Epidermal melanocyte (primary cell): ENCODE results near the gene PDIA5.

Source experiments
- DNase-seq: peaks from one replicate; pipeline ENCODE4 v3.0.0; 2011; ENCODE audit warnings: low spot score; ENCODE audit not compliant: insufficient read length

The PDIA5 gene

DNA sequence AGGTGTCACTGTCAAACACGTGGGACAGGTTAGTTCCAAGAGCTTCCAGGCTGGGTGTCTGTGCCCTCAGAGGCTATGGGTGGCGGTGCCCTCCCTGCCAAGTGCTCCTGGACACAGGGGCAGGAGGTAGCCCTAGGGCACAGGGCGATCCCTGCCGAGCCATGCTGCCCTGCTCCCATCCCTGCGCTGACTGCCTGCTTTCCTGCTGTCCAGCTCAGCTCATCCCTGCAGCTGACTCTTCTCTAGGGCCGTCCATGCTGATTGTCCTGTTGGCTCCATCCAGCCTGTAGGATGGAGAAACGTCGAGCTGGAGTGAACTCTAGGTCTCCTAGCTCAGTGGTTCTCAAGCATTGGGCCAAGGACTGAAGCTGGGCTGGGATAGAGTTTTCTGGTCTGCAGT, 3.7 kb downstream of the PDIA5 start:
- DNase-seq = no peak

DNA sequence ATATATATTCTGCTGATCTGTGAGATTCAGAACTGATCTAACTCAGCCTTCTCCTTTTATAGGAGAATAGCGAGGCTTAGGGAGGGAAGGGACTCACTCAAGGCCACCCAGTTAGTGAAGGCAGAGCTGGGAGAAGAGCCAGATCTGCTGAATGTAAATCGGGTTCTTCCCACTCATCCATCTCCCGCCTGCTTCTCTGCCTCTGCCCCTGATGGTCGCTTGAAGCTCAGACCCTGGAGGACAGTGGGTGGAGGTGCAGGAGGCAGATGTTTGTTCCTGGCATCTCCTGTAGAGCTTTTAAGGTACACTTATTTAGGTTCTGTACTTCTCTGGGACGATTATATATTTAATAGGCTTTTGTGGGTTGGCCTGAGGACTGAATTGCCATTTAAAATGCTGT, 4.3 kb downstream of the PDIA5 start:
- DNase-seq = no peak

DNA sequence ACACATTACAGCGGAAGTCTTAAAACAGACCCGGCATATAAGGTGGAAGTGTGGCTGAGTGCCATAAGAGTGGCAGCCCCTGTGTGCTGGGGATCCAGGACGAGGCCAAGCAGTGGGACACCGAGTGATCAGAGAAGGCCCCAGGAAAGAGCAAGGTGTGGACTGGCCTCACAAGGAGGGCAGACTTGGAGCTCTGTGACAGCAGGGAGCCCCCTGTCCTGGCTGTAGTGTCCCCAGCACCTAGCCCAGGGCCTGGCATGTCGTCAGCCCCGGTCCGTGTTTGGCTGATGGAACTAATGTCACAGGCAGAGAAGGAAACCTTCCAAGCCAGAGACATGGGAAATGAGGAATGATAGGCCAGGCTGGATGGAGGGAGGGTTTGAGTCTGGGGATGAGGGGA, 4.8 kb downstream of the PDIA5 start:
- no peak for DNase-seq

DNA sequence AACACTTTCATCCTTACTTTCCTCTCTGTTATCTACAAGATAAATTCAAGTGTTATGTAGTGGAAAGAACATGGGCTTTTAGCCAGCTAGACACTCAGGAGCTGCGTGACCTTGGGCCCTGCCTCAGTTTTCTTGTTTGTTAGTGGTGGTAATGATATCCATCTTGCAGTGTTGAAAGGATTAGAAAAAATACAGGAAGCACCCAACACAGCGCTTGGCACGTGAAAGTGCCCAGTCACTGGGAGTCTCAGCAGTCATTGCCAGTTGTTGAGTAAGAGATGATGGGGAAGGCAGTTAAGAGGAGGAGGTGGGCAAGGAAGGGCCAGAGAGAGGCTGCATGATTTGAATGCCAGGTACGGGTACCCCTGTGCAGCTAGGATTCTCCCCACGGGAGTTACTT, 5.3 kb downstream of the PDIA5 start:
- DNase-seq = no peak

DNA sequence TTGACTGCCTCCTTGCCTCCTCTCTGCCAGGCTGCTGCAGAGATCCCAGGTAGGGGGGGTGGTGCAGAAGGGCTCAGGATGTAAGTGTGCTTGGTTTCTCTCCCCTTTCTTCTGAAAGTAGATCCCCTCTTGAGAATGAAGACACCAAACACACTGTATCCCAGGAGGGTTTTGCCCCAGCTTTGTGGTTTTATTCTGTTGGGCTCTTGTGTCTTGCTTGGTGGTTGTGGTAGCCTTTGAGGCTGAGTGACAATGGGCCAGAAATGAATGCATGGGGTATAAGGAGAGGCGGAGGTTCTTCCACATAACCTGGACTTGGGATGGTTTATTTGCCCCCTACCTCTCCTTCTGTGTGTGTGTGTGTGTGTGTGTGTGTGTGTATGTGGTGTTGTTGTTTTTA, 5.7 kb downstream of the PDIA5 start:
- DNase-seq = no peak

DNA sequence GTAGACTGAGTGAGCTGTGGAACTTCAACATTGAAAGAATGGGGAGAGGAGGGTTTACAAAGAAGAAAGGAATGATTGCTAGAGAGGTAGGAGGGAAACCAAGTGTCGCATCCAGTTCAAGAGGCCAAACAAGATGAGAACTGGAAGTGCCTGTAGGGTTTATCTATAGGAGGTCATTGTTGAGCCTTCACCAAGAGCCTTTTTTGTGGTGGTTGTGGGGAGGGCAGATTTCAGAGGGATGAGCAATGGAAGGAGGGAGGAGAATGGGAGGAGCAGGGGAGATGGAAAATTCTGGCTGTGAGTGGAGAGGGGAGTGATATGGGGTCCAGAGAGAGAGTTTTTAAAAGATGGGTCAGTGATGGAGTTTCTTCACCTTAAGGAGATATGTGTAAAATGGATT, 8.5 kb downstream of the PDIA5 start:
- no peak for DNase-seq

DNA sequence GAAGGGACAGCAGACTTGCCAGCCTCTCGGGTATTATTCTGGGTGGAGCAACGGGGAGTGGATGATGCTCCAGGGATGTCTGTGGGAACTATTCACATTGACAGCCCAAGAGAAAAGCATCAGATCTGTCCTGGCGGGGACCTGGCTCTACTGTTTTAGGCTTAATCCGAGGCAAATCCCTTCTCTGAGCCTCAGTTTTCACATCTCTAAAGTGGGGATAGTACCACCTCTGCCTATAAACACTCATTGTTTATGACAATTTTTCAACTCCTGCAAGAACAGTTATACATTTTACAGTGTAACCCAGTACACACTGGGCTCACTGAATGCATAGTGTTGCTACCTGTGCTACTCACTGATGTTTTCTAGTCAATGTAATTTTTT, 9.3 kb downstream of the PDIA5 start:
- no peak for DNase-seq

DNA sequence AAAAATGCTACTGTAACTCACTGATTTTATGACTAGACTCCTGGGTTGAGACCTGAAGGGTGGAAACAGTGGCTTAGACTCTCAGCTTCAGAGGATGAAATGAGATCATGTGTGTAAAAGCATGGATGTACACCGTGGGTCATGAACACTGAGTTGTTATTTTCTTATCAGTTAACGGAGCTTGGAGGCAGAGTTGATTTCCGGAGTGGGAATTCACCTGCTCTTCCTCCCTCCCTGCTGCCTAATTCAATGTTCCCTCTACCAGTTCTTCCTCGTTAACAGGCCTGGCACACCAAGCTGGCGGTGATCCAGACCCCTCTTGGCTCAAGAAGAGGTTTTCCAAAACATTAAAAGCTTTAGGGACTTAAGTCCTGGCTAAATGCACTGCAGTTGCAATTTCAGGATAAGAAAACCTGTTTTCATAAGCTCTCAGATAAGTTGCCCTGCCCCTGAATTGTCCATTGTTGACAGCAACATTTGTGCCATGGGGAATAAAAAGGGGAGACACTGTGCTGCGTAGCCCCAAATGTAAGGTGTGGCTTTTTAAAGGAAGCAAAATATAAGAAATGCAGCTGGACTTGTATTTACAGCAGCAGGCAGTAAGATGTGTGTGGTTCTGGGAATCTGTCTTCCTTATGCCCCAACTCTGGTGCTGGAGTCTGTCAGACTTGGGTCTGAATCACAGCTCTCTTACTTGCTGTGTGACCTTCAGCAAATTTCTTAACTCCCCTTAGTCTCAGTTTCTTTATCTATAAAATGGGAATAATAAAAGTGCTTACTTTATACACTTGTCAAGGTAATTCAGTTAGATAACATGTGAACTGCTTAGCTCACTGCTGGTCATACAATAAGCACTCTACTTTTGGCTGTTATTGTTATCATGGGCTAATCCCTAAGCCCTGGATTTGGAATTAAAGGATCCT, 9.9 kb downstream of the PDIA5 start:
- DNase-seq = no peak

DNA sequence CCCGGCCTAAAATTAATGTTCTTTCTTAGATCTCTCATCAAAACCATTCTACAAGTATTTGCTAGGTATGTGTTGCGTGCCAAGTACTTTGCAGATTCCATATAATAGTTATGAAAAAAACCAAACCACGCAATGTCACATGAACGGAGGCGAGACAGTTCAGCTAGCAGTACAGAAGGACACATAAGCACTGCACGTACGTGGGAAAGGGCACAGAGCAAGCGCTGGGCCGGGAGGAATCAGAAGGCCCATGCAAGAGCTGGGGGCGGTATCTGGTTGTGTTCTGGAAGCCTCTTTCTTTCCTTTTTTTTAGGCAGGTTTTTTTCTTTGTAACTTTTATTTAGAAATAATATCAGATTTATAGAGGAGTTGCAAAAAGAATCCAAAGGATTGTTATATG, 11.3 kb downstream of the PDIA5 start:
- no peak for DNase-seq

DNA sequence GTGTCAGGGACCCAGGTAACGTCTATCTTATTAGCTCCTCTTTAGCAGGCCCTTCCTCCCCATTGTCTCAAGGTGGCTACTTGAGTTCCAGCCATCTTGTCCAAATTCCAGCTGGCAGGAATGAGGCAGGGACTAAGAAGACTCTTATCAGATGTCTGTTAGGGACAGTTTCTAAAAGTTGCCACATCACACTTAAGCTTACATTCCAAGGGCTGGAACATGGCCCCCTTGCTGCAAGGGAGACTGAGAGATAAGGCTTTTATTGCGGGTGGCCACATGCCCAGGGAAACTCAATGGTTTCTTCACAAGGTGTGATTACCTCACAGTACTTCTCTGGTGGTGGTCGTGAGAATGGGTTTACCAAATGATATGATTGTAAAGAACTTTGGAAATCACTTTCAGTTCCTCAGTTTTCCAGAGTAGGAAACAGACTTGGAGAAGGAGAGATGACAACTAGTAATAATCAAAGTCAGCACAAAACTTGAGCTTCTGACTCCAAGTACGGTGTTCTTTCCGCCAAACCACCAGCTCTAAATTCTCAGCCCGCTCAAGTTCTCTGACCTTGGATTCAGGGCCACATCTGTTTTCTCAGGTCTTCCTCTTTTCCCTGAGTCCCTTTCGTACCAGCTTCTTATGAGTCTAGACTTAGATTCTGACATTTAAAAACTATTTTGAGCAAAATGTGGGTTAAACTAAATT, 14.2 kb downstream of the PDIA5 start:
- no peak for DNase-seq

DNA sequence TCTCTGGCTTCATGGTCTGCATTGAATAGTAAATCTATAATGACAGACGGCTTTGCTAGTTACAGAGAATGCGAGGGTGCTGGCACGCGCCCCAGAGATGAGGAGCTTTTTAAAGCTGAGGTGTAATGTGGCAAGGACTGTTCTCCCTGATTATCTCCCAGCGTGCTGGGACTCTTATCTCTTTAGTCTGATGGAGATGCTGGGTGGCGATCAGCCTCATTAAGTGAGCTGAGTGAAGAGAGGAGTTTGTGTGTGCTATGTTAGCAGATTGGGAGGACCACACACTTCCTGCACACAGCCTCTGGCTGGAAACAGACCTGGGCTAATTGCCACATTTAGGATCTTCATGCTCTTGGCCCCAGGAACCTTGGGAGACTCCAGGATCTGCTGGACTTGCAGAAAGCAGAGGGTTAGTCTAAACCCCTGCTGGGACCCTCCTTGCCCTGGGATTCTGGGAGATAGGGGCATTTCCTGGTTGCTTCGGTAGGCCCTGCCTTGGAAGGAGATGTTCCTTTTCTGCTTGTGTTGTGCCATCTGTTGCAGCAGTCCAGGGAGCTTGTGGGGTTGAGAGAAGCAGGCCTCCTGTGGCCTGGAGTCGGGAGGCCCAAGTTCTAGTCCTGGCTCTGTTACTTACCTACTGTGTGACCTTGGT, 15.0 kb downstream of the PDIA5 start:
- no peak for DNase-seq

DNA sequence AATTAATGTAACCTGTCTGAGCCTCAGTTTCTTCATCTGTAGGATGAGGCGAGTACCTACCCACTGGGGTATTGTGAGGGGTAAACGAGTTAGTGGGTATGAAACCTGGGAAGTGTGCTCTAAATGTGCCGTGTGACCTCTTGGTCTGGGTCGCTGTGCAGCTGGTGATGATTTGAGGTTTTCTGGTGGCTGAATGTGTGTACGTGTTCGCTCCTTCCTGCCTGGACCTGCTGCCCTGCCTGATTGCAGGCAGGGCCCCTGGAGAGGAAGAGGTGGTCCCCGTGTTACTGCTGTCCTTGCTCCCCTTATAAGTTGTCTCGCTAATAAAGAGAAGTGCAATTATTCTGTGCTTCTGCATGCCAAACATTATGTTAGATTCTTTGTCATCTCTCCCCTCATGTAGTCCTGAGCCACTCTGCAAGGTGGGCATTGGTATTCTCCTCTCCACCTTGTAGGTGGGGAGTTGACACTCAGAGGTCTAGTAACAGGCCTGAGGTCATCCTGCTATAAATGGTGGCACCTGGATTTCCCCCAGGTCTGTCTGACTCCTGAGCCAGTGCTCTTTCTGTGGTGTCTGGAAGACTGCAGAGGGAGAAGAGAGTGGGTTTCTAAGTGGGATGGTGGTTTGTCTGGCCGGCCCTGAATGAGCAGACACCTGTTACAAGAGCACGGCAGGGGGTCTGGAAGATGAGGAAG, 15.7 kb downstream of the PDIA5 start:
- no peak for DNase-seq

DNA sequence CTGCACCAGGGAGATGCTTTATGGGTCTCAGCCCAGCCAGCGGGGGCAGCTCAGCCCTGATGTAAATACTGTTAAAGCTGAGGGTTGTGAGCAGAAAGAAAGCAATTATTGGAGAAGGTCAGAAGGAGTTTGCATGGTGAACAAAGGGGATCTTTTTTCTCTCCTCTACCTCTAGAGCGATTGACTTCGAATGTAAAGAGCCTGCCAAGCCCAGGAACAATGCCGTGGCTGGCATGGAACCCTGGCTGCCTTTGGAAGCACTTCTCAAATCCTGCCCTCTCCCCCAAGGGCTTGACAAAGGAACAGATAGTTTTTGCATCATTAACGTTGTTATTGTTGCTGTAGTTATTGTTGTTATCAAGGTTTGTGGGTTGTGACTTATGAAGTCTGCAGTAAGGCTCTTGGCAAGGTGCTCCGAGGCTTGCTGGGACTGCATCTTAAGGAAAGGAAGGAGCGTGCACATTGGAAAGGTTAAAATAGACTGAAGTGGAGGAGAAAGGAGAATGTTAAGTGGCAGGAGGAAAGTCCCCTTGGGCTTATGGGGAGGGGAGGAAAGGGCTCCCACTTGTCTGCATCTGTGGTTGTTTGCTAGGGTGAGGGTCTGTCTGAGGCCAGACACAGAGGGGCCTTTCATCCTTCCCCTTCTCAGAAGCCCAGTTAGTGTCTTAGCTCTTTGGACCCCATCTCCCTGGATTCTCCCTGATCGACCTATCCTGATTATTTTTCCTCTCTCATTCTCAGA, 16.7 kb downstream of the PDIA5 start:
- DNase-seq = no peak

DNA sequence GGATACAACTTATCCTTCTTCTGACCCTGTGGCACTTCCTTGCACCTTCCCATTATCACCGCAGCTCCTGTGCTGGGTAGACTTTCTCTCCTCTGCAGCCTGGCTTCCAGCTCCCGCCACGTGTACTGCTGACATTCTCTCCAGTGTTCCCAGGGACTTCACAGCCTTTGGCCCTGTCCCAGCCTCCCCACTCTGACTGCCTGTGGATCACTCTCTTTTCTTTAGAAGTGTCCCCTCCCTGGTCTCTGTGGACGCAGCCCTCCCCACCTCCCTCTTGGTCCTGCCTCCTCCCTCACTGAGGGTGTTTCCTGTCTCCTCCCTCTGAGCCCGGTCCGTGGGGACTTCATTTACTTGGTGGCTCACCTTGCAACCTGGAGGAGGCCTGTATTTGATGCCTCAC, 17.4 kb downstream of the PDIA5 start:
- DNase-seq = no peak

DNA sequence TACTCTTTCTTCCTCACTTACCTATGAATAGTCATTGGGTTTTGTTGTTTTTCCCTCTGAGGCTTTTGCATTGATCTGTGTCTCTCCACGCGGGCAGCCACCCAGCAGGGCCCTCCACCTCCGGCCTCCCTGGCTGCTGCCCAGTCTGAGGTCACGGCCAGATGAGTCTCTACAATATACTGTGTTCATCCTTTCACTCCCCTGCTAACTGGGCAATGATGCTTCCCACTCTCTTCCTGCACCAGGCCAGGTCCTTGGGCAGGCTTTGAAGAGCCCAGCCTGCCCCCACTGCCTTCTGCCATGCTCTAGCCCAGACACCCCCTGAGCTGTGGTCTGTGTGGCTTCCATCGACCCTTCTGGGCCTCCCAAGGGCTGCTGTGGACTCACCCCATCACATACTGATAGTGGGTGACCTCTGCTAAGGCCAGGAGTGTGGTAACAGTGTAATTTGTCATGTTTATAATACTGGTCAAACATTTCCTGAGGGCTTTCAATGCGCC, 18.0 kb downstream of the PDIA5 start:
- DNase-seq = no peak

DNA sequence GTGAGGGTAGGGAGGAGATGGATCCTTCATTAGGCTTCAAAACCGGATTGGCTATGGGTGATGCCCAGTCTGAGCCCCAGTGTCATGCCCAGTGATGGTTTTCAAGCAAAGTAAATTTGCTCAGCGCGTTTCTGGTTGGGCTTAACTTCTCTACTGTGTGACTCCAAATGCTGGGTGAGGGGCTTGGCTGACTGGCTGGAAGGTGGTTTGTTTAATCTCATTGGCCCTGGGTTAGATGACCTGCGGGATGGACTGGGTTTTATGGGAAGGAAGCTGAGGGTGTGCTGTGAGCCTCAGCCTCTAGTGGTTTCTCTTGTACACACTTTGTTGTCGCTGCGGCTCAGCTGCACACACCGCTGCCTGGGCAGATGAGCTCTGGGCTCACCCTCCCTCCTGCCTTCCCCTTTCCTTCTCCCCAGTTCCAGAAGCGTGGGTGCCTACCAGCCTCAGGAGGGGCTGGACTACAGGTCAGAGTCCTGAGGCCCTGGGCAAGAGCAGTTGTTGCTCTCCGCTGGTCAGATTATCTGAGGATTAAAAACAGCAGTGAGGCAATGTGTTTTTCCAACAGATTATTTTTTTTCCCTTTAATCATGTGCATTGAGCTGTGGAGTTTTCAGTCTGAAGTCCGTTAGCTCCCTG, 18.6 kb downstream of the PDIA5 start:
- DNase-seq = no peak

DNA sequence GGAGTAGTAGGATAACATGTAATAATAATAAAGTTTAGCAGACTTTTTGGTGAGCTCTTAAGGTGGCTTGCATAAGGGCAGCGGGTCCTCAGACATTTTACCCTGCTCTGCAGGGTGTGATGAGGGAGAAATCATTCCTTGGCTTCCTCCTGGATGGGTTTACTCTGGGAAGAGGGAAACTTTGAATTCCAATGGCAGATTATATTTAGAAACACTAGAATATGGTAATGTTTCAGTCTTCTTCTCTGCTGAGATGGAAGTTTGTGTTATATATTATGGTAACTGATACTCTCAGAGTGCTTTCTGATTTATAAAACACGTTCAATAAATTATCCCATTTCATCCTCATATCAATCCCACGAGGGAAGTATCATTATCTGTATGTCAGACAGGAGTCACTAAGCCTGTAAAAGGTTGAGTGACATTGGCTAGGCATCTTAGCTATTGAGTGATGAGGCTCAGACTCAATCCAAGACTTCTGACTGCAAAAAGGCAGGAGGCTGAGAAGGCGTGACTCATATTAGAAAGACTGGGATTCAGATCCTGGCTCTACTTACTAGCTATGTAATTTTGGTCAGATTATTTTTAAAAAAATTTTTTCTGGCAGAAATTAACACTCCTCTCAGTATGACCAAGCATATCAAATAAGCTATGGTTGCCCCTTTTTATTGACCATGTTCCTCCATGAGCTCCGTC, 19.3 kb downstream of the PDIA5 start:
- DNase-seq = no peak

DNA sequence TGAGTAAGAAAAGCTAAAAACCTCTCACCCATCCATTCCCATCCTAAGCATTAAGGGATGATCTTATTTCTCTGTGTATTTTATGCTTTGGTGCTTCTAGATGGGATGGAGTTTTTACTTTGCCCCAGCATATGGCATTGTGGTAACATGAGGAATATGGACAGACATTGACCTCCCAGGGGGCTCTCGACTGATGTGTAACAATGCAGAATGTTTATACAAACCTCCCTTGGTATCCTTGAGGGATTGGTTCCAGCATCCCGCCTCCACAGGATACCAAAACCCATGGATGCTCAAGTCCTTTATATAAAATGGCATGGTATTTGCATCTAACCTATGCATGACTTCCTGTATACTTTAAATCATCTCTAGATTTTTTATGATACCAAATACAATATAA, 21.6 kb downstream of the PDIA5 start:
- no peak for DNase-seq

DNA sequence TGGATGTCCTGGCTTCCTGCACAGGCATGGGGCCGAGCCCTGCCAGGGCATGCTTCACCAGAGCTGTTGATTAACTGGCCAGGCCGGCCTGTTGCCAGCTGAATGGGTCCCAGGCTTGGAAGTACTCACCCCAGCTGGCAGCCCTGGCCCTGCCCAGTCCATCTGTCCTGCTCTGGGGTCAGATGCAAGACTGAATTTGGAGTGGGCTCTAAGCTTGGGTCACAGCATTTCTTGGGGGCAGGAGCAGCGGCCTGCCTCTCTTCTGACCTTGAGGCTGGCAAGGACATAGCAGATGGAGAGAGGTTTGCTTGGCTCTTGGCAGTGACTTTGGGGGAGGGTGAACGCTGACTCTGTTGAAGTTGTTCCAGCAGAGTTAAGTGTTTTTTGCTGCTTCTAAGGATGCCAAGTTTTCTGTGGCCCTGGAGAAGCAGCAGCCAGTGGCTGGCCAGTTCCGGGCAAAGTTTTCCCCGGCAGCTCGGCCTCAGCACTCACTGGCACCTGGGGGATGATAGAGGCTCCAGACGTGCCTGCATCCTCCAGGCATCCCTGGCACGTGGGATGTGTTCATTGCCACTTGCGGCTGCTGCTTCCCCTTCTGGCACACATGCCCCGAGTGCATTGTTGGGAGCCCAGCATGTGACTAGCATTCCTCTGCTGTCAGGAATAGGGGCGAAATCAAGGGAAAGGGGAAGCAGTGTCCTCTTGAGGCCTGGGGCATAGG, 22.9 kb downstream of the PDIA5 start:
- no peak for DNase-seq
